Fibroblast of skin of right biceps (primary cell): ENCODE measurements around the gene EXOSC9.

ENCODE experiments used
- DNase-seq: peaks from one replicate; pipeline ENCODE4 v3.0.0-alpha.2; 2013

Gene EXOSC9, protein sequence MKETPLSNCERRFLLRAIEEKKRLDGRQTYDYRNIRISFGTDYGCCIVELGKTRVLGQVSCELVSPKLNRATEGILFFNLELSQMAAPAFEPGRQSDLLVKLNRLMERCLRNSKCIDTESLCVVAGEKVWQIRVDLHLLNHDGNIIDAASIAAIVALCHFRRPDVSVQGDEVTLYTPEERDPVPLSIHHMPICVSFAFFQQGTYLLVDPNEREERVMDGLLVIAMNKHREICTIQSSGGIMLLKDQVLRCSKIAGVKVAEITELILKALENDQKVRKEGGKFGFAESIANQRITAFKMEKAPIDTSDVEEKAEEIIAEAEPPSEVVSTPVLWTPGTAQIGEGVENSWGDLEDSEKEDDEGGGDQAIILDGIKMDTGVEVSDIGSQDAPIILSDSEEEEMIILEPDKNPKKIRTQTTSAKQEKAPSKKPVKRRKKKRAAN

DNA sequence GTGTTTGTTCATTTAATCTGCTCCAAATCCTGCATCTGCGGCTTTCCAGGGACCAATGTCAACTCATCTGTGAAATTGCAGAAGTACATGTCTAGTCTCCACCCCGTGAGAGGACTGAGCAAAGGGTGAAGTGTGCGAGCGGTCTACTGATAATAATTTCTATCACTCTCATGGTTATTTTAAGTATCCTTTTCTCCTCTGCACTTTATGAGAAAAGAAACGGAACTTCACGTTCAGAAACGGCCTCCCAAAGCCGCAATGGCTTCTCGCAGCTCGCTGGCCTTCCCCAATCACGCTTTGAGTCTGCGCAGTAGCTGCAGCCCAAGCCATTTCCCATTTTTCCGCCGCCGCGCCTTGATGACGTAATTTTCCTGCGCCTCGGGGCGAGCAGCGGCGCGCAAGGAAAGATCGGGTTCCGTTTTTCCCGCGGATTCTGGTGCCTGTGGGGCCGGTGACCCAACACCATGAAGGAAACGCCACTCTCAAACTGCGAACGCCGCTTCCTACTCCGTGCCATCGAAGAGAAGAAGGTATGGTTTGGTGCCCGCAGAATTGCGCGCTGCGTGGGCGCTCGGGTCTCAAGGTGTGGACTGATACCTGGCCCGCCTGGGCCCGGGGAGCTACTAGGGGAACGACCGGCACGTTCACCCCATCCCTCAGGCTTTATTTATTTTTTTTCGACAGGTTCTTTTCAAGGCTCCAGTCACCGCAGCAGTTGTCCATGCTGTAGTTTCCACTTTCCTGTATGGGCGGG lies at the start of gene EXOSC9:
TSS of gene EXOSC9 (plus strand) at position 363 of the 754 bp plus-strand sequence. CDS start at position 465, 102 bp downstream.
- DNase-seq, result peak; percentile 96

DNA sequence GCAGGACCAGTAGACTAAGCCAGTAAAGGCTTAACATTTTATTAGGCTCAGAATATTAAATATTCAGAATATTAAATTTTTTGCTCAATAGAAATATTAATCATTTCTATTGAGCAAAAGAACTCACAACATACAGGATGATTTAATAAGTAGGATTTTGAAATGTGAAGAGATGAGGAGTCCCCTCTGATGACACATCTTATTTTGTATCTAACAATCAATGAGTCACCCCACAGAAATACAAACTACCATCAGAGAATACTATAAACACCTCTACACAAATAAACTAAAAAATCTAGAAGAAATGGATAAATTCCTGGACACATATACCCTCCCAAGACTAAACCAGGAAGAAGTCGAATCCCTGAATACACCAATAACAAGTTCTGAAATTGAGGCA lies 49.0 kb upstream of the EXOSC9 start:
- peak; percentile 33 for DNase-seq

DNA sequence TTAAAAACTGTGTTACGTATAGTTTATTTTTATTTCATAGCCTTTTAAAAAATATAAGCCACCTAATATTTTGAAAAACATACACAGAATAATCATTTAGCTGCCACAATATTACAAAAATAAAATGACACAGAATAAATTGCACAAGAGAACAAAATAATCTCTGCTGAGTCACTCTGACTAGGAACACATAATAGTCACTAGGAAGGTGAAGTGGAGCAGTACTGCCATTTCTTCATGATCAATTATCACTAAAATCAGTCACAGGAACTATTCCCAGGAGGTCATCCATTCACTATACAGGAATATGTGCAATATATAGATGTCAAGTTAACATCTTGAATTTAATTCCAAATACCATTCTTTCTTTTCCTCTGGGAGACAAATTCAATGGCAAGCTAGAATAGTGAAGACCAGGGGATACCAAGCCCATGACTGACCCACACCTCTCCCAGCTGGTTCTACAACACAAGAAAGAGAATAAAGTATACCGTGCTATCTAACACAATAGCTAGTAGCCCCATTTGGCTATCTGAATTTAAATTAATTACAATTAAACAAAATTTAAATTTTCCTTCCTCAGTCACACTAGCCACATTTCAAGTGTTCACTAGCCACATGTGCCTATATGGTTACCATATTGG lies 42.1 kb upstream of the EXOSC9 start:
- peak; percentile 22 for DNase-seq

DNA sequence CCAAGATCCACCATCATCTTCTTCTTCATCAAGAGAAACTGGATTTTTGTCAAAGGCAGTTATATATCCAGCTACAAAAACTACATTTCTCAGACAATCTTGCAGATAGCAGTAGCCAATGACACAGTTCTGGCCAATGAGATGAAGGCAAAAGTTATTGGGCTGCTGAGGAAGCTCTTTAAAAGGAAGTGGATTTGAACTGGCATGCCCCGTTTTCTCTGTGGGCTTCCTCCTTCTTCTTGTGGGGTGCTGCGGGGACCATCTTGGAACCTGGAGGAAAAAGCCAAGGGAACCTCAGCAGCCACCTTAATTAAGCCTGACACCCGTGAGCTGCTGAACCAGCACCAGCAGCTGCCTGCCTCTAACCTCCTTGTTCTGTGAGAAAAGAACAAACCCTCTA lies 40.9 kb upstream of the EXOSC9 start:
- no peak for DNase-seq

DNA sequence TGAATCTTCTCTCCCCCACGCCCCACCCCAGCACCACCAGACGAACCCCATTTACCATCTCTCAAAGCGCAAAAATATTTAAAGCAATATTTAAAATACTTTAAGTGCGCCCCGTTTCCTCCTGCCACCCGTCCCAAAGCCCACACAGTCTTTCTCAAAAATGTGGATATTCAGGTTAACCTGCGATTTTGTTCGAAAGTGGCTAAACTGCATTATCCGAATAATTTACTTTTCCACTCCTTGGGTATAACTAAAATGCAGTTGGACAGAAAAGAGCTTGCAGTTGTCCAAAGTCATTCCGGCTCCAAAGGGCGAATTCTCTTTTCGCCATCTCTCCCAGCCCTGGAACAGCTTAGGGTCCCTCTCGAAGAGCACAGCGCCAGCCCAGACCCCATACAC lies 36.8 kb upstream of the EXOSC9 start:
- no peak for DNase-seq

DNA sequence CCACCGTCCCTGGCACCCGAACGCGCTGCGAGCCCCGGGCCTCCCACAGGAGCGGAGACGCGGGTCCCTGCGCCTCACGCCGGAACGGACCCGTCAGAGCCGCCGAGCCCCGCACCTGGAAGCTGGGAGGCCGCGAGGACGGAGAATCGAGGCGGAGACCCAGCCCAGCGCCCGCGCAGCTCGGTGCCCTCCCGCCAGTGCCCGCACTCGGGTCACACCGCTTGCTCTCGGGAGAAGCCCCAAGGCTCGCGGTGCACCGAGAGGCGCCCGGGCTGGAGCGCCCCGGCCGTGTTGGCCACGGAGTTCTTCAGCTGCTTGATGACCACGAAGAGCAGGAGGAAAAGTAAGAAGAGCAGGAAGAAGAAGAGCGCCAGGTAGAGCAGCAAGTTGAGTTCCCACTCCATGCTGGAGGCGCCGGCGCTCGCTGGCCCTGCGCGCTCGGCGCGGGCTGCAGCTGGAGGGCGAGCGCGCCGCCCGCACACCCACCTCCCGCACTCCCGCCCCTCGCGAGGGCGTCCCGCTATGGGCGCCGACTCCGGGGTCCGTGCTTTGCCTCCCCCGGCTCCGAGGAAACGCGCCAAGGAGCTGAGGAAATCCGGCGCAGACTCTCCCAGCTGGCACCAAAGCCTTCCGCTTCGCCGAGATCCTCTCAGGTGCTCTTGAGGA lies 36.3 kb upstream of the EXOSC9 start, which contains the start of gene SMIM43:
TSS of gene SMIM43 (minus strand) at position 463 of the 666 bp plus-strand sequence. CDS start at position 404, 59 bp downstream.
- peak; percentile 31 for DNase-seq

DNA sequence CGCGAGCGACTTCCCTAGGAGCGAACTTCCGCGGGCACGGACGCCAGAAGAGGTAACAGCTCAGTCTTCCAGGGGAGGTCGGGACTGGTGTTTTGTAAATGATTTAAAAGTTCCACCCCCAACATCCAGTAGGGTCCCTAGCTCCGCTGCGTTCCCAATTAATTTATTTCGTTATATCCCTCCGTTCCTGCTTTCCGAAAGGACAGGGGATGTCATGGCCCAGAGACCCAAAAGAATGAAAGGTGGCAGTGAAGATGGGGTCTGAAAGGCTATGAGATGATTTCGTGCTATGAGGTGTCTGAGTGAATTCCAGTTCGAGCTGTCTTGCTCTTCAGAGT lies 35.8 kb upstream of the EXOSC9 start:
- DNase-seq, result no peak

DNA sequence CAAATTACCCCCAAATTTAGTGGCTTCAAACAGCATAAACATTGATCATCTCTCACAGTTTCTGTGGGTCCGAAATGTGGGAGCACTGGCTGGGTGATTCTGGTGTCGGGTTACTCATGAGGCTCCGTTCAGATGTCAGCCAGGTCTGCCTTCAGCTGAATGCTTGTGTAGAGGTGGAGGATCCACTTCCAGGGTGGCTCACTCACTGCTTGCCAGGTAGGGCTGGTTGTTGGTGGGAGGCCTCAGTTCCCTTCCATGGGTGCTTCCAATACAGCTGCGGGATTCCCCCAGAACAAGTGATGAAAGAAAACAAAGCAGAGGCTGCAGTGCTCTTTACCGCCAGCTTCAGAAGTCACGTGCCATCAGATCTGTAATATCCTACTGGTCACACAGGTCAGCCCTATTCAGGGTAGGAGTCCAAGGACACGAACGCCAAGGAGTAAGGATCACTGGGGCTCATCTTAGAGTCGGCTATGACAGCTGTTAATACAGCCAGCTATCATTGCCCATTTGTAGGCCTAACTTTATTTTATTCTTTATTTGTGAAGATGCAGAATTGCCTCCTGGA lies 35.1 kb upstream of the EXOSC9 start:
- DNase-seq, result no peak

DNA sequence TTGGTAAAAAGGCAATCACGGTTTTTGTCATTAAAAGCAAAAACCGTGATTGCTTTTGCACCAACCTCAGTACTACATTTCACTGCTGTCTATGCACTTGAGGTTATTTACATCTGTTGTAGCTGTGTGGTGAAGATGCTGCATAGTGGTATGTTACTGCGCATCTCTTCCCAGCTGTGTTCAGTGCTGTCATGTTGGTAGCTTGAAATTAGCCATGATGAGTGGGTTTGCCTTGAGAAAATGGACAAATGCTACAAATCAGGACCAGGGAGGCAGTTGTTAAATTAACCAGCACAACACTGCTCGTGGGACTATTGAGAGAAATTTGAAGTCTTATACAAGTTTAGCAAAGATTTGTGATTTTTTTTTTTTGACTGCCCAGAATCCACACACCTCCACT lies 34.0 kb upstream of the EXOSC9 start:
- no peak for DNase-seq

DNA sequence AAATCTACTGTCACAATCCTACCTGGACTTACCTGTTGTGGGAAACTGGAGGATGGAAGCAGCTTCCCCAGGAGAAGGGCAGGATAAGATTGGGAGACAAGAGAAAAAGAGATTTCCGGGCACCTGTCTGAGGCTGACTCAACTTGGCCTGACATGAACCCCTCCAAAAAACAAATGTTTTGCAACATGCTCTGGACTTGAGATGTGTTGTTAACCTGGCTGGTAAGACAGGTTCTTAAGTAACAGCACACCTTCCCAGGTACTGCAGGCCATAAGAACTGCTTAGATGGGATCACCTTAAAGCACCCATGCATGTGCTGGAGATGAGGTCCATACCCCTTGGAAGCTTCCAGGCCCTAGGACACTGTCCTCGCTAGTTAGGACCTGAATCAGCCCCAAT lies 31.8 kb upstream of the EXOSC9 start:
- no peak for DNase-seq

DNA sequence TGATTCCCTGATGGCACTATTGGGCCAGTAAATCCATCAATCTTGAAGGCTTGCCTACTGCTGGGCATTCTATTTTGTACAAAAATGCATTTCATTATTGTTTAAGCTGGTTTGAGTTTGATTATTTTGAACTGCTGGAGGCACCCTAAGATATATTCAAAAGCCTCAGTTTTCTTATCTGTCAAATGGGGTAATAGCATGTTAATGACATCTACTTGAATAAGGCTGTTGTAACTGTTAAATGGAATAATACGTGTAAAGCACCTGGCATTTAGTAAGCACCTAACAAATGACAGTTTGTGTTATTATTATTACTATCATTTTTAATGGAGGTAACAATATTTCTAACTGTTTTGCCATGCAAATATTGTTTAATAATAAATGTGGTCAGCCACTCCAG lies 29.3 kb upstream of the EXOSC9 start:
- no peak for DNase-seq

DNA sequence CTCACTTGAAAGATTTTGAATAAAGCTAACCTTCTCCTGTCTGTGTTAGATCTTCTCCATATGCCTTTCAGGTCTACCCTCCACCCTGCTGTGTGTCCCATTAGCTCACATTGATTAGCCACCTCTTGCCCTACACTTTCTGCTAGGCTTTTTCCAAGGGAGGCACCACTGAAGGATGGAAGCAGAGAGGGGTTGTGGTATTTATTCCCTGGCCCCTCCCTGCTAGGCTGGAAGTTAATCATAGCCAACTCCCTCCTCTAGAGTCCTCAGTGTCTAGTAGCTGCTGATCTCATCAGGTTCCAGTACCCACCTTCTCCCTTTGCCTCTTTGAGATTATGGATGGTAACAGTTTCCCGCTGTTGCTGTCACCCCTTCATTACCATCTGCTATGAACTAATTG lies 27.2 kb upstream of the EXOSC9 start:
- DNase-seq, result no peak

DNA sequence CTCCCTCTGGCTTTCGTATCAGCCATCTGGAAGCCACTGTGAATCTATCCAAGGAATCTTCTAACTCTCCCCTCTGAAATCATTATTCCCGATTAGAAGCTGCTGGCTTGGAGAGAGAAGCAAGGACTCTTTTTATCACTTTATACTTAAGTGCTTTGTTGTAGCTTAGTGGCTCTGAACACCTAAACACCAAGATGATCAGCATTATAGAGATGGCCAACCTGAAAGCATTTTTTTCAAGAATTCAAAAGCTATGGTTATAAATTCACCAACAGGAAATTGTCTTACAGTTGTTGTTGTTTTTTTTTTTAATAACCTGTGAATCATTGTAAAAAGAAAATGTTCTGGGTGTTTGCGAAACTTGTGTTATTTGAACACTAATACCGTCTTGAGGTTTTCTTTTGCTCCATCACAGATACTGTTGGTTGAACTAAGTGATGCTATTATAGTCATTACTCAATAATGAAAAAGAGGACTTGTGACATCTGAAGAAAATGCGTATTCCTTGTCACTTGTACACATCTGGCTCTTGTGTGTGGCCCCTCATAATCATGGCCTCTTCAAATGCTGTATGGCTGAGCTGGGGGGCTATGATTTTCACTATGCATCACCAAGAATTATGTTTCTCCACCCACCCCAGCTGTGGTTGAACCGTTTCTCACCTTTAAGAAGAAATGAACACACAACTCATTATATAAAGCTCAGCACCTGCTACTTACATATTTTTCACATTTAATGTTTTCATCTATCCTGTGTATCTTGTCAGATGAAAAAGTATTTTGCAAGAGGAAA lies 24.3 kb upstream of the EXOSC9 start:
- DNase-seq, result no peak

DNA sequence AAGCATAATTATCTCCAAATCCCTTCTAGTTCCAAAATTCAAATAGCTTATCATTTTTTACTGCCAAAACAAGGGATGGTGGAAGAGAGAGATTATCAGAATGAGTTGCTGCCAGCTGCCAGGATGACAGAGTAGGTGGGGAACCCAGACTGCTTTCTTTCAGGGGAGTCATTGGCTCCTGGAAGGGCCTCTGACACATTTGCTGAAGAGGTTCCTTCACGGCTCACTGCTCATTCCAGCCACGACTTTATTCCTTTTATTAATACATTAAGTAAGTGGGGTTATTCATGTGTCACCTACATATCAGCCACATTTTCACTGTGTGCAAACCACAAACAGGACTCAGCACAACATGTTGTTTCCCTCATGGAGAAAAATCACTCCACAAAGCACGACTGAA lies 23.5 kb upstream of the EXOSC9 start:
- DNase-seq, result peak; percentile 53

DNA sequence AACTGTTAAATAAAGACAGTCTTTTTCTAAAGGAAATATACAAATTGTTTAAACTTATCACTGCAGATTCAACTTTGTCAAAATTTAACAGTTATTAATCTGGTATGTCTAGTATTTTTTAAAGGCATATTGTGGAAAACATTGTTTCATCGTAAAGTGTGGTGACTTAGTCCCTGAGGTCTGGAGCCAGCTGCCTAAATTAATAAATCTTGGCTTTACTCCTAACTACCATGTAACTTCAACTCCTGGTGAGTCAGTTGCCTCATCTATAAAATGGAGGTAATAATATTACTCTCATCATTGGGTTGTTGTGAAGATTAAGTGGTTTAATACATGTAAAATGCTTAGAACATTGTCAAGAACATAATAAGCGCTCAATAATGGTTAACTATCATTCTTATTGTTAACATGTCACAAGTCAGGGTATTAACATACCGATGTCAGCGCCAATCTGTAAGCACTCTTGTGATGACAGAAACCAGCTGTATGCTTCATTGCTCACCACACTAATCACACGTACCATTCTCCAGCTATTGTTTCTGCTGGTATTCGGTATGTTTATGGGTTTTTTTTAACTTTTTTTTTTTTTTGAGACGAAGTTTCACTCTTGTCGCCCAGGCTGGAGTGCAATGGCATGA lies 22.0 kb upstream of the EXOSC9 start:
- DNase-seq, result peak; percentile 75

DNA sequence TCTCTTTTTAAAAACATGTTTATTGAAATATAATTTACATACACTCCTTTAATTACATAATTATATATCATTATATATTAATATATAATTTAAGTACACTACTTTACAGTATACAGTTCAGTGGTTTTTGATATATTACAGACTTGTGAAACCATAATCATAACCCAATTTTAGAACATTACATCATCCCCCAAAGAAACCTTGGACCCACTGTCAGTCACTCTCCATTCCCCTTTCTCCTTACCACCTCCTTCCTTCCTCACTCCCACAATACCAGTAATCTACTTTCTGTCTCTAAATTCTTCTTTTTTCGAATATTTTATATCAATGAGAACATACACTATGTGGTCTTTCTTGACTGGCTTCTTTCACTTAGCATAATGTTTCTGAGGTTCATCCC lies 17.9 kb upstream of the EXOSC9 start:
- no peak for DNase-seq

DNA sequence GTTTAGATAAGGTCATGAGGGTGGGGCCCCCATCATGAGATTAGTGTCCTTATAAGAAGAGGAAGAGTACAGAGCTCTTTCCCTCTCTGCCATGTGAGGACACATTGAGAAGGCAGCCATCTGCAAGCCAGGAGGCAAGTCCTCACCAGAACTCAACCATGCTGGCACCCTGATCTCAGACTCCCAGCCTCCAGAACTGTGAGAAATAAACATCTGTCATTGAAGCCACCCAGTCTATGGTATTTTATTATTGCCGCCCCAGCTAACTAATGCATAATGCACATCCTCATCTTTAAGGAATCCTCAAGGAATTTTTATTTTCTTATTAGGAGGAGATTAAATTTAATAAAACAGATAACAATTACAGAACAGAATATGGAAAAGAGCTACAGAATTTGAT lies 16.7 kb upstream of the EXOSC9 start:
- DNase-seq, result peak; percentile 63

DNA sequence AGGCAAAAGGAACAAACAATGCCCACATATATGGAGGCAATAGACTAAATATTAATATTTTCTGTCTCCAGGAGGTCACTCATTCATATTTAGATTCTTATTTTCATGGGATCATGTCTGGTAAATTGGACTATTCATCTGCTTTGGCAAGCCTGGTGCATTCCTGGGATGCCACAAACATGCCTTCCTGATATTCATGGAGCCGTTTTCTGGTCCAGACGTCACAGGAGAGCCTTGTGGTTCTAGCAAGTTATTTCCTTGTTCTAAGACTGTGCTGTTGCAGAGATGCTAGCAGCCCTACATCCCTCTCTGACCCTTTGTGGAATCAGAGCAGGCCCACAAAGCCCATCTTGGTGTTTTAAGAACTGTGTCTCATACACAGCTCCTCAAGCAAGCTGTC lies 16.1 kb upstream of the EXOSC9 start:
- DNase-seq, result peak; percentile 99

DNA sequence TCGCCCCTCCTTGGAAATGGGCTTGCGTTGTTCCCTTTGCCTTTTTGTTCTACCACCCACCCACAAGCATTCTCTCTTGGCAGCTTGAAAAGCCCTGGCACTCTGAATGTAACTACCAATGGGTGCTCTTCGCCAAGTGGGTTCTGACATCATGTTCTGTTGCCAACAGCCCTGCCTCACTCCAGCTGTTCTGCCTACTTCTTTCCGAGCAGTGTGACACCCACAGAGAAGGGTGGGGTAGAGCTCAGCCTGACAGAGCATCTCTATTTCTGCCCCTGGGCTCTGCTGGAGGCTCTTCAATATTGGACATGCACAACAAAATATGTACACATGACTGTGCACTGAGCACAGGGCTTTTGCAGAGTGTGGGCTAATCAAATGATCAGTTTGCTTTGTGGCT lies 15.6 kb upstream of the EXOSC9 start:
- DNase-seq, result peak; percentile 44

DNA sequence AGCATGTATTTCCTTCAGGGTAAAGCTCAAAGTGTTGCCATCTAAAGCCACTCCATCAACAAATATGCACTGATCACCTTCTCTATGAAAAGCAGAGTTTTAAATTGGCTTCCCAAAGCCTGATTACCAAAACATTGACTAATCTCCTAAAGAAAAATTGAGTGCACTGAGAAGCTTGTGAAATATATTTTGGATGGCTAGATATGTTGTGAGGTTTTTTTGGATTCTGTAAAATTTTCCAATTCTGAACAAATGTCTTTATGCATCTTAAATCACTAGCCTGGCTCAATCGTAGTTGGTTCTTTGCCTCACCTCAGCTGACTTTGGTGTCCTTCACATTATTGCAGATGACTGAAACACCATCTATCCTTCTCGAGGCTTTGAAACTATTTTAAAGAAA lies 14.9 kb upstream of the EXOSC9 start:
- DNase-seq, result no peak

DNA sequence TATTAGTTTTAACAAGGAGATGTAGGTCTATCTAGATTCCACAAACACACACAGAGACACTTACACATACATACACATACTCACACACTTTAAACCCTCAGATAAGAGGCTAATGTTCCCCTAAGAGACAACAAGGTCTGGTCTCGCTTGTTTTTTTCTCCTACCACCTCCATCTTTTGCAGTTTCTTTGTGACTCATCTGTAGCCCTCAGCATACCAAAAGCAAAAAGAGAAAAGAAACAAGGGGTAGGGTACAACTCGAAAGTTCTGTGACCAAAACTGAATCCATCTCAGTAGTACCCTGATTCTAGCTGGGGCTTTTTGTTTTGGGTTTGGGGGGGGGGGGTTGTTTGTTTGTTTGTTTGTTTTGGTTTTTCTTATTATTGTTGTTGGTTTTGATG lies 12.2 kb upstream of the EXOSC9 start:
- no peak for DNase-seq

DNA sequence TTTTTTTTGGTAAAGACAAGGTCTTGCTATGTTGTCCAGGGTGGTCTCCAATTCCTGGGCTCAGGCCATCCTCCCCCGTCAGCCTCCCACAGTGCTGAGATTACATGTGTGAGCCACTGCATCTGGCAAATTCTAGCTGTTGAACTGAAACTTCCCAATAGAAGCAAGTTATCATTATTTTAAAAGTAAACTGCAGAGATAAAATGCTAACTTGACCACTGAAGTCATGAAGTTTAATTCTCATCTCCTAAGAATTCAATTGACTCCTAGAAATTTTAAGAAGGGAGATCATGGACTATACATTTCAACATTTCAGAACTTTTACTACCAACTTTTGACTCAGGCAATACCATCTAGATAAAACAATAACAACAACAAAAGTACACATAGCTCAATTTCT lies 11.7 kb upstream of the EXOSC9 start:
- DNase-seq, result peak; percentile 79
